ENCODE measurements around the gene PTPRF.
"Not testable (repeated sequence)": the region's sequence is repeated elsewhere in the genome, so short reads cannot be mapped to it uniquely, and the experiment has no call there.

PTPRF gene

GRCh38 chr1:43639976-43640794 is 109.5 kb downstream of the PTPRF start:
- DNase-seq: no peak

DNA sequence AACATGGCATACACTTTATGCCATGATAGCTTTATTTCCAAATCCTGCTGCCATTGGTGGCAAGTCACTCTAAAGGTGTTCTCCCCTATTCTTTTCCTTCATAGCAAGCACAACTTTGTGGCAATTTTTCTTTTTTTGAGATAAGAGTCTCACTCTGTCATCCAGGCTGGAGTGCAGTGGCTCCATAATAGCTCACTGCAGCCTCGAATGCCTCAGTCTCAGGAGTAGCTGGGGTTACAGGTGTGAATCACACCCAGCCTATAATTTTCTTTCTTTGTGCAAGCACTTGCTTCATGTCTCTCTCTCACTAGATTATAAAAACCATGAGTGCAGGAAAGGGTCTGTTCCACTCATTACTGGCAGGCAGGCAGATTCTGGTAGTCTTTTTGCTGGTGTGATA is 113.9 kb downstream of the PTPRF start:
- no peak for DNase-seq

- no peak for DNase-seq
Observed at GRCh38 chr1:43645461-43645860, 114.8 kb downstream of the PTPRF start.

DNA sequence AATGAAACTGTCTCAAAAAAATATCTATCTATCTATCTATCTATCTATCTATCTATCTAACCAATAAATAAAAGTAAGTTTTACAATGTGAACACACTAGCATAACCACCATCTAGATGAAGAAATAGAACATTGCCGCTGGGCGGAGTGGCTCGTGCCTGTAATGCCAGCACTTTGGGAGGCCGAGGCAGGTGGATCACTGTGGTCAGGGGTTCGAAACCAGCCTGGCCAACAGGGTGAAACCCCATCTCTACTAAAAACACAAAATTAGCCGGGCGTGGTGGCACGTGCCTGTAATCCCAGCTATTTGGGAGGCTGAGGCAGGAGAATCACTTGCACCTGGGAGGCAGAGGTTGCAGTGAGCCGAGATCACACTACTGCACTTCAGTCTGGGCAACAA is 116.6 kb downstream of the PTPRF start:
- not testable (repeated sequence) for DNase-seq

DNA sequence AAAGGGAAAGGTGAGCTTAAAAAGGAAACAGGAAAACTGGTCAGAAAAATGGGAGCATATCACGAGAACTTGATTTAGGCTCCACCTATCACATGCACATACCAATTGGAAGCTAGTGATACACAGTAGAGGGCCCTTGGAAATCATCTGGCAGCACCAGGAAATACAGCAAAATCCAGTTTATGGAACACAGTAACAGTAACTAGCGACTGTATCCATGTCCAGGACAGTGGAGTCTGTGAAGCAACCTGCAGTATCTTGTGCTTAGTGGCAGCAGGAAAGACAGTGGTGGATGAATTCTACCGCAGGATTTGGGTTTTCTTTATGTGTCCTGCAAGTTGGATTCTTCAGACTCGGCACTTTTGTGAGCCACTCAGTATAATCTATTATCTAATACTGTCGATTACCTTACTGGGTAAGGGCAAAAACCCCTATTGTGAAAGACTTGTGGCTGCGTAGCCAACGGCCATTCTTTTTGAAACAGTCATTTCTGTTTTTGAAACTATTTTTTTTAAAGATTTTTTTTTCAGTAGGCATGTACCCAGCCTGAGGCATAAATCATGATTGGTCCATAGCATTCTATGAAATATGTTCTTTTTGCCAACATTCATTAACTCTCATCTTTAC is 117.7 kb downstream of the PTPRF start:
- no peak for DNase-seq

GRCh38 chr1:43648876-43649477 is 118.3 kb downstream of the PTPRF start:
- no peak for DNase-seq

DNA sequence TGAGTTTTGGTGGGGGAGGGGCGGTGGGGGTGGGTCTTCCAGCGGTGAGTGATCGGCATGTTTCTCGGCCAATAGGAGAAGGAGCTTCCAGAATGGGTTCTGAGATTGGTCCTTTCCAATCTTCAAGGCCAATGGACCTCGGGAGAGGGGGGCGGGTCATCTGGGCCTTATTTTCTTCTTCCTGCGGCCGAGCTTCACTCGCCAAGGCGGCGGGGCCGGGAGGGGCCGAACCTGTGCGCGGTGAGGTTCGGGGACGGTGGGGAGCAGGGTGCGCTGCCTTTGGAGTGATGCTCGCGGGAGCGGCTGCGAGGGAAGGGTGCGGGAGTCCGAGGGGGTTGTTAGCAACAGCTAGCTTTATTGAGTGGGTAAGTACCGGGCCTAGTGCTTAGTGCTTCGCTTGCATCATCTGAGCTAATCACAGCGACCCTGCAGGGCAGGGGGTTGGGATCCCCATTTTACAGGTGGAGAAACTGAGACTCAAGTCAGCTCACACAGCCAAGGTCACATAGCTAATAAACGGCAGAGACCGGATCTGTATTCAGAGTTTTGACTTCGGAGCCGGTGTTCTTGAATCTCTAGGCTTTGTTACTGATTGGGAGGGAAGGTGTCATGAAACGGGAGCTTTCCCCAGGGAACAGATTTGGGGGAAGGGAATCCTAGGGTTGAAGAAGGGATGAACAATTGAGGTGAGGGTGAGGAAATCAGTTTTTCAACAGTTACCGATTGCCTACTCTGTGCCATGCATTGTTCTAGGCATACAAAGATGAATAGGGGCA is 119.8 kb downstream of the PTPRF start:
- DNase-seq: peak; percentile 94

DNA sequence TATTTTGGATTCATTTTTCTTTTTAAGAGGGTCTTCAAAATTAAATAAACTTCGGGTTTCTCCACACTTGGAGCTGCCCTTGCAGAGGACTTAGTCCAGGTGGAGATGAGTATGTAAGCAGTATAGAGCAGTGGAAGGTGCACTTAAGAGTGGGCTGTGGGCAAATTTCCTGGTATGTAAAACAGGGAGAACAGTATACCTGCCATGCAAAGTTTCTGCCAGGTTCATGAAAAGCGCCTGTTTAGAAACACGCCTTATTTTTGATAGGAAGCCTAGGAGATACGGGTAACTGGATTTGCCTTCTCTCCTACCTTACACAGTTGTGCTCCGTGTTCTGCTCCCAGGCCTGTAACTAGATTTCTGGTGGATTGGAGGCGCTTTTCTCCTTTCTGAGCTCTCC is 120.5 kb downstream of the PTPRF start:
- DNase-seq: no peak

DNA sequence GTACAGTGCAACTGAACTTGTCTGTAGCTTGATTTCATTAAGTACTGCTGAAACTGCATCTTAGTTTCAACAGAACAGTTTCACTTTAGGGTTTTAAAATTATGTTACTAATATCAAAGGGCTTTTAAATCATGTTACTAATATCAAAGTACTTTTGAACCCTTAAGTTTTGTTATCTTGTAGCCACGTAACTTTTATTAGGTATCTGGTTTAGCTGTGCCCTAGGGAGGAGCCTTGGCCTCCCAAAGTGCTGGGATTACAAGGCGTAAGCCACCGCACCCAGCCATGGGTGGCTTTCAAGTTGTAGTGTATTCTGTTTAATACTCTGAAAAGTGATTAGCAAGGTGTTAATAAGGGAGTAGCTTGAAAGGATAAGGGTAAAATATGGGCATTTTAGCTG is 121.2 kb downstream of the PTPRF start:
- DNase-seq: no peak

- no peak for DNase-seq
Observed at GRCh38 chr1:43653339-43653738, 122.7 kb downstream of the PTPRF start.

DNA sequence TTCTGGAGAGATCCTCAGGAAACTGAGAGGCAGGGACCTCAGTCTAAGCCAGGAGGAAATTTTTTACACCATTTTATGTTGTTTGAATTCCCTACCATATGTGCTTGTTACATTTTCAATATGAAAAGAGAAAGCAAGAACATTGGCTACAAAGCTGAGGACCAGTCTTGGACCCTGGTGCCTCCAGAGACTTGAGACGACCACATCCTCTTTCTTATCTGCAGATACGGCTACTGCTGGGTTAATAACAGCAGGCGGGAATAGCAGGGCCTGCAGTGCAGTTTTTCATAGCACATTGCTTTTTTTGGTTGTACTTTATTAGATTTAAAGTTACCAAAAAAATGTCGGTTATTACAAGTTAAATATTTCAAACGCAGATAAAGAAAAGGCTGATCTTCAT is 123.2 kb downstream of the PTPRF start:
- DNase-seq: no peak

- no peak for DNase-seq
Observed at GRCh38 chr1:43655953-43656352, 125.3 kb downstream of the PTPRF start.

DNA sequence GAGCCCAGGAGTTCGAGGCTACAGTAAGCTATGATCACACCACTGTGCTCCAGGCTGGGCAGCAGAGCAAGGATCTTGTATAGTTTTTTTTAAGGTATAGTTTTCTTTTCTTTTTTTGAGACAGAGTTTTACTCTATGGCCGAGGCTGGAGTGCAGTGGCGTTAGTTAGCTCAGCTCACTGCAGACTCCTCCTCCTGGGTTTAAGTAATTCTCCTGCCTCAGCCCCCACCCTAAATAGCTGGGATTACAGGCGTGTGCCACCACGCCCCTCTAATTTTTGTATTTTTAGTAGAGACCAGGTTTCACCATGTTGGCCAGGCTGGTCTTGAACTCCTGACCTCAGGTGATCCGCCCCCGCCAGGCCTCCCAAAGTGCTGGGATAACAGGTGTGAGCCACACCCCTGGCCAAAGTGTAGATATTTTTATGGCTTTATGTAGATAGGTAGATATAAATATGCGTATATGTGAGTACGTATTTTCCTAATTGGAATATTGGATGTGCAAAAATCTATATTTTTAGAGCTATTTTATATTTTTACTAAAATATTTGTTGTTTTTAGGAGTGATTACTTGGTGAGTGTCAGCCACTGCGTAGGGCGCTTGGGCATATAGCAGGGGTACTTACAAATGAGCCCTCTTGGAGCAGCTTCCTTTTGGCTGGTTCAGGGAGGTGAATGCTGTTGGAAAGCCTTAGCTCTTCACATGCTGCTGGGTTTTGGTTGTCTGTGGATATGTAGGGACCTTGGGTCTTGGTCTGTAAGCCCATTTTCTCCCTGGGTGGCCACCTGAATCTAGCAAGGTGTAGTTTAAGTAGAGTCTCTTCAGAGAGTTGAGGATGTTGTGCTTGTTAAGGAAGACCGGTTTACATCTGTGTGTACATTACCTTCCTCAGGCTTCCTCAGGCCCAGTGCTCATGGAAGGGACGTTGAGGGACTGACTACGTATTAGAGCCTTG is 128.8 kb downstream of the PTPRF start:
- DNase-seq: no peak

DNA sequence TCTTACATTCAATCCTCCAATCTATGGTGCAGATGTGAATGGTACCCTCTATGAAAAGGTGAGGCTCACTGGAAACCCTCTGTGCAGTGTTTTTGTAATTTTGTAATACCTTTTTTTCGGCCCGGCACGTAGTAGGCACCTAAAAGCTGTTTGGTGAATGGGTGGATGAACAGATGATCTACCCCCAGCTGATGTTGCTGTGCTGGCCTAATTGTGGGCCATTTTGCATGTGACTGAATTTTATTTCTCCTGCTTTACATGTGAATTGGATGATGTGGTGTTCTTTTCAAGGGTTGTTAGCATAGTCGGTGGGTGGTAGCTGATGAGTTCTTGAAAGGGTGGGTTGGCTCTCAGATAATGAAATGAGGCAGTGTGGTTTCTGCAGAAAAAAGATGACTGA is 129.7 kb downstream of the PTPRF start:
- DNase-seq: no peak

DNA sequence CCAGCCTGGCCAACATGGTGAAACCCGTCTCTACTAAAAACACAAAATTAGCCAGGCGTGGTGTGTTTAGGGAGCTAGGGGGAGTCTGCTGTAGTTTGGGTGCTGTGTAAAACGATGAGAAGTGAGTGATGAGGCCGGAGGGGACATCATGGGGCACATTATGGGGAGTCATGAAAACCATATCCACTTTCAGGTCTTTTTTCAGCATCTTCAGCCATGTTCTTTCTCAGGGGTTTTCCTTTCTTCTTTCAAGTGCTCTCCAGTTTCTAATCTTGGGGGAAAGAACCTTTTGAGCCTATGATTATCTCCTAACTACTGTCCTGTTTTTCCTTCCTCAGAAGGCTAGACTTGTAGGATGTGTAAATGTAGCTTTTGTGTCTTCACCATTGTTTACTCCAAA is 133.7 kb downstream of the PTPRF start:
- DNase-seq: no peak

DNA sequence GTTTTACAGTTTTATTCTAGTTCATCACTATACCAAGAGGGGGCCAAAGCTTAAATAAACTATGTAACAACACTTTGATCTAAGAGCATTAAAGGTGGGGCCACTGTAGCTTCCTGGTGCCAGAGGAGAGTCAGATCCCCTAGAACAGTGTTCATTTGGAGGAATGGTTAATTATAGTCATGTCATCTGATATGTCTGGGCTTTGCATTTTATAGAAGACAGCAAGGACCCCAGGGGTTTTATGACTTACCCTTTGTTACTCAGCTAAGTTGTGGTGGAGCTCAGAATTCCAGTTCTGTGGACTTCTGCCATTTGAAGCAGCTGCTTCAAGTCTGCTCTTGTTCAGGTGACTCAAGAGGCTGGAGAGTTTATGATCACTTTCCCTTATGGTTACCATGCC is 135.9 kb downstream of the PTPRF start:
- DNase-seq: no peak

DNA sequence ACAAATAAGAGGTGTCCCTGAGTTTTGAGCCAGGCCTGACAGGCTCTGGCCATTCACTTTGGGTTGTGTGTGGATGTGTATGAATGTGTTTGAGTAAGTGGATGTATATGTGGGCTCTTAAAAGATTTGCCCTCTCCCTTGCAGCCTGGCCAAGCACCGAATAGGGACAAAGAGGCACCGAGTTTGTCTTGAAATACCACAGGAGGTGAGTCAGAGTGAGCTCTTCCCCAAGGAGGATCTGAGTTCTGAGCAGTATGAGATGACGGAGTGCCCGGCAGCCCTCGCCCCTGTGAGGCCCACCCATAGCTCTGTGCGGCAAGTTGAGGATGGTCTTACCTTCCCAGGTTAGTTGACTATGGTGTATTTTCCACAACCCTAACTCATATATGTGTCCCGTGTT is 138.3 kb downstream of the PTPRF start:
- DNase-seq: no peak

DNA sequence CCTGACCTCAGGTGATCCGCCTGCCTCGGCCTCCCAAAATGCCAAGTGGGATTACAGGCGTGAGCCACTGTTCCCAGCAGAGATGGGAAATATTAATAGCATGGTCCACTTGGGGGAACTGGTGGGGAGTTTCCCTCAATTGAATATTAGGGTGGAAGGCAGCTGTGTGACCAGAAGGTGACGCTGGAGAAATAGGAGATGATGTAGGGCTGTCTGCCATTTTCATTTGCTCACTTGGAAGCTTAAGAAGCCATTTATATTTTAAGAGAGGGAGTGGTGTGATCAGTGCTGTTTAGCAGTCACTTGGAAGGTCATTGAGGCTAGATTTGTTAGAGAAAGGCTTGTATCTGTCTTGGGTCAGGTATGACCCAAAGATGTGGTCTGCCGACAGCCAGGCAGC is 139.2 kb downstream of the PTPRF start:
- no peak for DNase-seq

DNA sequence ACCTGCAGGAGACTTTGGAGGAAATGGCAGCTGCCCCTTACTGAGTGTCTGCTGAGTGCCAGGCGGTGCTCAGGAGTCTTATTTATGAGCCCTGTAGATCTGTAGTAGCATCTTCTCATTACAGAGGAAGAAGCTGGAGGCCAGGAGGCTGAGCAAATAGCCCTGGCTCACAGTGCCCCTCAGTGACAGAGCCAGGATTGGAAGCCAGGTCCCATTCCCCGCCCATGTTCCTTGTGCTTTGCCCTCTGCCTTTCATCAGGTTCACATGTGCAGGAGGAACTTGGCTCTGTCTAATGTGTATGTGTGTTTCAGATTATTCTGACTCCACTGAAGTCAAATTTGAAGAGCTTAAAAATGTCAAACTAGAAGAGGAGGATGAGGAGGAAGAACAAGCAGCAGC is 140.5 kb downstream of the PTPRF start:
- DNase-seq: no peak

- DNase-seq: no peak
Observed at GRCh38 chr1:43671626-43672330, 141.1 kb downstream of the PTPRF start.

- no peak for DNase-seq
Observed at GRCh38 chr1:43673261-43673660, 142.6 kb downstream of the PTPRF start.

All from KG1 (cell line).